GM12874 (cell line): ENCODE results near the gene PPT2.

Experiments
- CTCF ChIP-seq: IDR thresholded peaks from 2 replicates; pipeline ENCODE4 v1.5.1; 2011; ENCODE audit warnings: low read depth, mild to moderate bottlenecking, control low read depth, low read length, moderate library complexity; ENCODE audit not compliant: insufficient read depth

PPT2 gene

GRCh38 chr6:32181915-32182529 lies 28.1 kb downstream of the PPT2 start:
- no peak for TF ChIP-seq CTCF

GRCh38 chr6:32182555-32182981 lies 28.6 kb downstream of the PPT2 start:
- TF ChIP-seq CTCF: no peak

GRCh38 chr6:32183030-32183429 lies 29.1 kb downstream of the PPT2 start:
- no peak for TF ChIP-seq CTCF

GRCh38 chr6:32183483-32184083 lies 29.6 kb downstream of the PPT2 start:
- TF ChIP-seq CTCF: no peak

- no peak for TF ChIP-seq CTCF
Observed at GRCh38 chr6:32184084-32184640, 30.2 kb downstream of the PPT2 start, which contains the start of gene AGER. Gene AGER, minus strand, starts transcription at chr6:32184253. Its CDS starts 31 bp downstream, at chr6:32184222.

- TF ChIP-seq CTCF: no peak
Observed at GRCh38 chr6:32187009-32187709, 33.2 kb downstream of the PPT2 start.

- TF ChIP-seq CTCF: no peak
Observed at GRCh38 chr6:32188381-32189068, 34.6 kb downstream of the PPT2 start.
